ENCODE results near the gene PYURF.

The PYURF gene

DNA sequence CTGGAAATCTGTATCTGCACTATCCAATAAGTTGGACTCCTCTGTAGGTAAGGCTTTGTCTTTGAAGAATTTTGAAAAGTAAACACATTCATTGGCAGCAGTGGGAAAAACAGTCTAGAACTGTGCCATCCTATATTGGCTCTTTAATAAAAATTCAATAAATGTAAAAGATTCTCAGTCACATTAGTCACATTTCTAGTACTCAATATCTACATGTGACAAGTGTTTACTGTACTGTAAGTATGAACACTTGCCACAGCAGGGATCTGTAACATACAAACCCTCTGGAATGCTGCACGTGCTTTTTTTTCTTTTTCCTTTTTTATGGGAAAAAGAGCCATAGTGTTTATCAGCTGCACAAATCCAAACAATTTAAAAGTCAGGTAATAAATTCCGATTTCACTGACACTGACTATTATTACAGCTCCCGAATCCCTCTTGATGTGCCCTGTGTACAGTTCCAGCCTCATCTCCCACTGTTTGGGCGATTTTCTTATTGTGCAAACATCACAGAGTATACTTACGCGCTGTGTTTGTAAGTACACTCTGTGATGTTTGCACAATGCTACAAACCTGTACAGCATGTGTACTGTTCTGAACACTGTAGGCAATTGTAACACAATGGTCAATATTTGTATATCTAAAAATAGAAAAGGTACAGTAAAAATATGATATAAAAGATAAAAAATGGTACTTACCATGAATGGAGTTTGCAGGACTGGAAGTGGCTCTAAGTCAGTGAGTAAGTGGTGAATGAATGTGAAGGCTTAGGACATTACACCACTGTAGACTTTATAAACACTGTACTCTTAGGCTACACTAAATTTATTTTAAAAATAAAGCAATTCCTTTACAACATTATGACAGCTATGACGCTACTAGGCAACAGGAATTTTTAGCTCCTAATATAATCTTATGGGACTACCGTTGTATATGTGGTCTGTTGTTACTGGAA lies 8.7 kb downstream of the PYURF start:
- DNase-seq (ENCODE audit: low read depth): no peak
- no peak overlapping the region for H3K4me3 ChIP-seq (replicated peaks; ENCODE audit: low read depth, low read length)
- TF ChIP-seq, protein P1, sequence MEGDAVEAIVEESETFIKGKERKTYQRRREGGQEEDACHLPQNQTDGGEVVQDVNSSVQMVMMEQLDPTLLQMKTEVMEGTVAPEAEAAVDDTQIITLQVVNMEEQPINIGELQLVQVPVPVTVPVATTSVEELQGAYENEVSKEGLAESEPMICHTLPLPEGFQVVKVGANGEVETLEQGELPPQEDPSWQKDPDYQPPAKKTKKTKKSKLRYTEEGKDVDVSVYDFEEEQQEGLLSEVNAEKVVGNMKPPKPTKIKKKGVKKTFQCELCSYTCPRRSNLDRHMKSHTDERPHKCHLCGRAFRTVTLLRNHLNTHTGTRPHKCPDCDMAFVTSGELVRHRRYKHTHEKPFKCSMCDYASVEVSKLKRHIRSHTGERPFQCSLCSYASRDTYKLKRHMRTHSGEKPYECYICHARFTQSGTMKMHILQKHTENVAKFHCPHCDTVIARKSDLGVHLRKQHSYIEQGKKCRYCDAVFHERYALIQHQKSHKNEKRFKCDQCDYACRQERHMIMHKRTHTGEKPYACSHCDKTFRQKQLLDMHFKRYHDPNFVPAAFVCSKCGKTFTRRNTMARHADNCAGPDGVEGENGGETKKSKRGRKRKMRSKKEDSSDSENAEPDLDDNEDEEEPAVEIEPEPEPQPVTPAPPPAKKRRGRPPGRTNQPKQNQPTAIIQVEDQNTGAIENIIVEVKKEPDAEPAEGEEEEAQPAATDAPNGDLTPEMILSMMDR (IDR thresholded peaks at IDR 0.05; ENCODE audit: low read length, missing control alignments): no peak

DNA sequence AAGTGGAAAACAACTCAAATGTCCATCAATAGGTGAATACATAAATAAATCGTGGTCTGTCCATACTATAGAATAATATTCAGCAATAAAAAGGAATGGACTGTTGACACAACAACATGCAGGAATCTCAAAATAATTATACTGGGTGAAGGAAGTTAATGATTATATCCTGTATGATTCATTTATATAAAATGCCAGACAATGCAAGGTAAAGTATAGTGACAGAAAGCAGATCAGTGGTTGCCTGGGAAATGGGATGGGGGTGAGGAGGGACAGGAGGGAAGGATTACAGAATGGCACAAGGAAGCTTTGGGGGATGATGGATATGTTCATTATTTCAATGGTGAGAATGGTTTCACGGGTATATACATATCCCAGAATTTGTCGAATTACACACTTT lies 12.3 kb downstream of the PYURF start:
- DNase-seq (ENCODE audit: low read depth): no peak
- TF ChIP-seq, protein P1 (IDR thresholded peaks at IDR 0.05; ENCODE audit: low read length, missing control alignments): no peak
- no peak overlapping the region for H3K4me3 ChIP-seq (replicated peaks; ENCODE audit: low read depth, low read length)

DNA sequence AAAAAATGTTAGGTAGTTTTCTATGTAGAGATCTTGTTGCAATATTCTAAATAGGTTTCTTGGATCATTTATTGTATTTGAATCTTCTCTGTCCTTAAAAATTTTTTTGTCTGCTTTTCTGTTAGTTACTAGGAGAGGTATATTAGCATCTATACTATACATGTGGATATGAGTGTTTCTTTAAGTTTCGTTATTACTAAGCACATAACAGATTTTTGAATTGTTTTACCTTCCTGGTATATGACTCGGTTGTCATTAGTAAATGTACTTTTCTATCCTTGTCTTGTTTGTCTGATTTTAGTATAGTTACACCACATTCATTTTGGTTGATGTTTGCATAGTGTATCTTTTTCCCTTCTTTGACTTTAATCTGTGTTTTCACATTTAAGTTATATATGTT lies 20.2 kb downstream of the PYURF start:
- TF ChIP-seq, protein P1 (IDR thresholded peaks at IDR 0.05; ENCODE audit: low read length, missing control alignments): no peak
- no peak for DNase-seq (ENCODE audit: low read depth)
- H3K4me3 ChIP-seq (replicated peaks; ENCODE audit: low read depth, low read length): no peak overlapping the region

DNA sequence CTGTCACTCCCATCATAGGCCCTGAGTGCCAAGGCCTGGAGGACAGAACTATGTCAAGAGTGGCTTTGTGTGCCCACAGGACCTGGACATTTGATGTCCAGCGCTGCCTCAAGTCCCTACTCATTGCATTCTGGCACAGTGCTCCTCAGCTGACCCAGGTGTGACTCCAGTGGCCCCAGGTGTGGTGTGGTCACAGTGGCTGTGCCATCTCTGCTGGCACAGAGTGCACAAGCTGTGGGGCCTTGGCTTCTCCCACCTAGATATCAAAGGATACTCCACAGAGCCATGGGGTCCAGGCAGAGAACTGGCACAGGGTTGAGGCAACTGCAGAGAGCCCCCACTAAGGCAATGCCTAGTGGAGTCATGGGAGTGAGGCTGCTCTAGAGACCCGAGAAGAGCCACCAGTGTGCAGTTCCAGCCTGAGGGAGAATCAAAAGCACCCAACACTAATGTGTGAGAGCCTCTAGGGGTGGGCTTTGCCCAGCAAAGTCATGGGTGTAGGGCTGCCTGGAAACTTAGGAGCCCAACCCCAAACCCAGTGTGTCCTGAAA lies 25.6 kb downstream of the PYURF start:
- no peak for DNase-seq (ENCODE audit: low read depth)
- TF ChIP-seq, protein P1 (IDR thresholded peaks at IDR 0.05; ENCODE audit: low read length, missing control alignments): no peak
- no peak overlapping the region for H3K4me3 ChIP-seq (replicated peaks; ENCODE audit: low read depth, low read length)

DNA sequence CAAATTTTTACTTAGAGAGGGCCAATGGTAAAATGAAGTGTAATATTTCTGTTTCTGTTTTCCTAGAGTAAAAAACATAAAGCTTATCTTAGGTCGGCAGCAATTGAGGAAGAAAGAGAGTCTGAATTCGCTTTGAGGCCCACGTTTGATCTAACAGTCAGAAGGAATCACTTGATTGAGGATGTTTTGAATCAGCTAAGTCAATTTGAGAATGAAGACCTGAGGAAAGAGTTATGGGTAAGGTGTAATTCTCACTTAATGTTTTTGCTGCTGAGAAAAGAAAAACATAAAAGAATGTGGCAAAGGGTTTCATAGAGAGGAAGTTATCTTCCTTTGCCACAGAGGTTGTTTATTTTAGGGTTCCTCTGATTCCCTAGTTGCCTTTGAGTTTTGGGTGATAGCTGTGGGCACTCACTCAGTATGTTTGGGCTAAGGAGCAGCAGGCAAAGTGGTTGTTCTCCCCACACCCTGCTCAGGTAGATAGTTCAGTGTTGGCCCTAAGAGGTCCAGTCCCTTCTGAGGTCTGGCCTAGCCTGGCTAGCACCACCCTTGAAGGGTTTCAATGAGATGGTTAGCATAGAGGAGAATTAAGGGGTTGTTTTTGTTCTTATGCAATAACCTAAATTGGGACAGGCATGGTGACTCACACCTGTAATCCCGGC lies 34.3 kb downstream of the PYURF start:
- H3K4me3 ChIP-seq (replicated peaks; ENCODE audit: low read depth, low read length): no peak overlapping the region
- no peak for DNase-seq (ENCODE audit: low read depth)
- TF ChIP-seq, protein P1 (IDR thresholded peaks at IDR 0.05; ENCODE audit: low read length, missing control alignments): no peak

DNA sequence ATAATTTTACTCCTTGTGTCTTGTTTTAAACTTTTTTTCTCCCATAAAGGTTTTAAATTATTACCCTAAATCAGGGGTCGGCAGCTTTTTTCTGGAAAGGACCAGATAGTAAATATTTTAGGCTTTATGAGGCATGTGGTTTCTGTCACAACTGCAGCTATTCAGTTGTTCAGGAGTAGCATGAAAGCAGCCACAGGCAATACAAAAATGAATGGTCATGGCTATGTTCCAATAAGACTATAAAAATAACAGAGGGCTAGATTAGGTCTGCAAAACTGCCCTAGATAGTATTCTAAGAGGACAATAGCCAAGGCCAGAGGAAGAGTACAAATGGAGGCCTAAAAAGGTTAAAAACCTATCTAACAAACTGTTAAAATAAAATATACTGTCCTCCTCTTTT lies 42.0 kb downstream of the PYURF start:
- no peak for DNase-seq (ENCODE audit: low read depth)
- TF ChIP-seq, protein P1 (IDR thresholded peaks at IDR 0.05; ENCODE audit: low read length, missing control alignments): no peak
- H3K4me3 ChIP-seq (replicated peaks; ENCODE audit: low read depth, low read length): no peak overlapping the region
